Kidney epithelial cell (primary cell): ENCODE results near the gene PDHA1. TPM values are rescaled to one million over a fixed set of nuclear protein-coding genes. Genes with fewer than 3 reads are reported as not detected.

Experiments used
- DNase-seq: peaks from one replicate; pipeline ENCODE4 v3.0.0-alpha.2; 2010; ENCODE audit warnings: low read depth
- H3K27me3 ChIP-seq: 2 replicates; pipeline ENCODE4 v1.6.0; 2011; ENCODE audit warnings: low read length; ENCODE audit not compliant: control insufficient read depth, insufficient read depth
- H3K36me3 ChIP-seq: 2 replicates; pipeline ENCODE4 v1.5.1; 2011; ENCODE audit warnings: low read length; ENCODE audit not compliant: control insufficient read depth, insufficient read depth
- H3K4me3 ChIP-seq: 2 replicates; pipeline ENCODE4 v1.5.1; 2011; ENCODE audit warnings: low read depth, mild to moderate bottlenecking, control low read depth, low read length
- total RNA-seq: library from RNA; depleted of rRNA; stranded (reverse); fragments of >200 nt; gene quantifications from 2 replicates; pipeline ENCODE4 v1.2.3, GENCODE V29; 2015
- TF ChIP-seq, protein P1 (sequence below): IDR thresholded peaks from 2 replicates; pipeline ENCODE4 v1.5.1; 2011; ENCODE audit warnings: mild to moderate bottlenecking, moderate library complexity, low read length, control low read depth, inconsistent platforms; ENCODE audit not compliant: insufficient read depth, poor library complexity, severe bottlenecking

The PDHA1 gene
- total RNA-seq, 1 donor from 2014 or later, result 74.7 TPM

DNA sequence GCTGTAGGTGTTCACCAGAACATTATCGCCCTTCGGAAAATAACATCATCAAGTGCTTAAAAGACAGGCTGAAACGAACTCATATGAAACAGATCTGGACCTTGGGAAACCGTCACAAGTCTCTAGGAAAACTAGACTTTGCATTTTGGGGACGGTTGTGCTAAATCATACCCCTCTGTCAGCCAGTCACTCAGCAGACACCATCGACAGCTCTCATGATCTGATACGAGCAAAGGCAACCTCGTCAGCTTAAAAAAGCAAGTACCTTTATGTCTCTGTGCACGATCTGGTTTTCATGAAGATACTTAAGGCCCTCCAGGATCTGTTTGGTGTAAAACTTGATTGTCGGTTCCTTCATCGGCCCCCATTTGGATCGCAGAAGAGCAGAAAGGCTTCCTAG, 48.4 kb downstream of the PDHA1 start:
- Histone ChIP-seq H3K27me3 (no peaks in the 10 kb centered on the region), H3K4me3 (no peak overlapping the region), H3K36me3 (no peaks in the 10 kb centered on the region)
- DNase-seq, result no peak
- TF ChIP-seq, protein P1, sequence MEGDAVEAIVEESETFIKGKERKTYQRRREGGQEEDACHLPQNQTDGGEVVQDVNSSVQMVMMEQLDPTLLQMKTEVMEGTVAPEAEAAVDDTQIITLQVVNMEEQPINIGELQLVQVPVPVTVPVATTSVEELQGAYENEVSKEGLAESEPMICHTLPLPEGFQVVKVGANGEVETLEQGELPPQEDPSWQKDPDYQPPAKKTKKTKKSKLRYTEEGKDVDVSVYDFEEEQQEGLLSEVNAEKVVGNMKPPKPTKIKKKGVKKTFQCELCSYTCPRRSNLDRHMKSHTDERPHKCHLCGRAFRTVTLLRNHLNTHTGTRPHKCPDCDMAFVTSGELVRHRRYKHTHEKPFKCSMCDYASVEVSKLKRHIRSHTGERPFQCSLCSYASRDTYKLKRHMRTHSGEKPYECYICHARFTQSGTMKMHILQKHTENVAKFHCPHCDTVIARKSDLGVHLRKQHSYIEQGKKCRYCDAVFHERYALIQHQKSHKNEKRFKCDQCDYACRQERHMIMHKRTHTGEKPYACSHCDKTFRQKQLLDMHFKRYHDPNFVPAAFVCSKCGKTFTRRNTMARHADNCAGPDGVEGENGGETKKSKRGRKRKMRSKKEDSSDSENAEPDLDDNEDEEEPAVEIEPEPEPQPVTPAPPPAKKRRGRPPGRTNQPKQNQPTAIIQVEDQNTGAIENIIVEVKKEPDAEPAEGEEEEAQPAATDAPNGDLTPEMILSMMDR, result no peak

DNA sequence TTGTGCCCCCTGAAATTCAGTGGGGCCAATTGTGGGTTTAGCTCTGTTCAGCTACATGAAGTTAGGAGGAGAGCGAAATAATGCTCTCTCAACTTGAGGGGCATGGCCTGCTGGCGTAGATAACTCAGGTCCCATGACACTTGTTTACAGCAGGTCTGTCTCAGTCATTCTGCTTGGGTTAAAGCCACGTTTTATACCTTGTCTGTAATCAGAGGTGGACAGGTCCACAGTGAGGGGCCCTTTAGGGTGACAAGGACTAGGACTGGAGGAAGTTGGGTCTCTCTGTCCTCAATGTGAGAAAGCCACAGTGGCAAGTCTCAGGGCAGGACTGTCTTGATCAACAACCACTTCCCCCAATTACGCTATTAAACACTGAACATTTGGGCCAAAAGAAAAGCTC, 49.0 kb downstream of the PDHA1 start:
- TF ChIP-seq, protein P1, result no peak
- H3K36me3 ChIP-seq, result no peaks in the 10 kb centered on the region
- H3K27me3 ChIP-seq, result no peaks in the 10 kb centered on the region
- DNase-seq, result no peak
- no peak overlapping the region for H3K4me3 ChIP-seq

DNA sequence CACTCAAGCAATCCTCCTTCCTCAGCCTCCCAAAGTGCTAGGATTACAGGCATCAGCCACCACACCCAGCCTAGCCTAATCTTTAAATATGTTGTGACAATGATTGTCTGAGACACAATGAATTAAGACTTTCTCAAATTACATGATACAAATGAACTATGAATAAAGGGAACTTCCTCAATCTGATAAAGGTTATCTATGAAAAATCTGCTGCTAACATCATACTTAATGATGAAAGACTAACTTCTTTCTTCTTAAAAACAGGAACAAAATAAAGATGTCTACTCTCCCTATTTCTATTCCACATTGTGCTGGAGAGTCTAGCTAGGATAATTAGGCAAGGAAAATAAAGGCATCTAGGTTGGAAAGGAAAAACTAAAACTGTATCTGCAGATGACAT, 60.0 kb downstream of the PDHA1 start:
- no peak for DNase-seq
- Histone ChIP-seq H3K36me3 (no peaks in the 10 kb centered on the region), H3K4me3 (no peak overlapping the region), H3K27me3 (no peaks in the 10 kb centered on the region)
- TF ChIP-seq, protein P1, result no peak

DNA sequence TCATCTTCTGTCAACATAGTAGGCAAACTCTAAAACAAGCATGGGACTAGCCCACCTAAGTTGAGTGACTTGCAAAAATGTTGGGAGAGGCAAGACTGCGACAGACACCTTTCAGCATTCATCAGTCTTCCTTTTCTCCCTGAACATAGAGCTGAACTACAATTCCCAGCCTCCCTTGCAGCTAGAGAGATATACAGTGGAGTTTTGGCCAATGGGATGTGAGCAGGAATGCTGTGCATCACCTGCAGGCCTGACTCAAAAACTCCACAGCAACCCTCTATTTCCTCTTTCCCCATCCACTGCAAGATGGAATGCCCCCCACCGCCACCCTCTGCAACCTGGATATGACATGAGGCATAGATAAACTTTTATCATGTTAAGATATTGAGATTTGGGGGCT, 66.5 kb downstream of the PDHA1 start:
- Histone ChIP-seq H3K4me3 (no peak overlapping the region), H3K36me3 (no peaks in the 10 kb centered on the region), H3K27me3 (no peaks in the 10 kb centered on the region)
- TF ChIP-seq, protein P1, result no peak
- no peak for DNase-seq

Other genes with a start within 250 kb of the PDHA1 start
- 0.88 and 1.5 TPM in 2 replicates for gene ADGRG2, start 221.5 kb upstream of the PDHA1 start, total RNA-seq
- gene MAP3K15, start 171.6 kb downstream of the PDHA1 start, total RNA-seq, result 1.5 and 2.2 TPM in 2 replicates